Breast epithelium (tissue), 3 donors: Measurements from ENCODE around the gene BCL7C.

Experiments
- CTCF ChIP-seq, 3 donors: fragments of 450-650 bp; IDR thresholded peaks; one replicate each; pipeline ENCODE4 v1.5.1; 2016 to 2017; ENCODE audit warnings: antibody characterized with exemption in 3 of 3, mild to moderate bottlenecking in 3 of 3, moderate library complexity in 3 of 3
- POLR2AphosphoS5 ChIP-seq, 3 donors: sonication (generic); formaldehyde crosslinking; IDR thresholded peaks; one replicate each; pipeline ENCODE4 v1.6.1; 2017; ENCODE audit warnings: antibody characterized with exemption in 3 of 3

- no peak for TF ChIP-seq CTCF (IDR thresholded peaks at IDR 0.05)
- no peak for TF ChIP-seq POLR2AphosphoS5 (IDR thresholded peaks at IDR 0.05)
These were observed 29.7 kb upstream of the BCL7C start, which contains the start of gene FBXL19 for GRCh38 chr16:30923554-30924075.
